ENCODE measurements around the gene INPP5K. TPM values are rescaled to one million over a fixed set of nuclear protein-coding genes. Genes with fewer than 3 reads are reported as not detected.

INPP5K gene
- total RNA-seq, 1 donor from 2014 or later = 73.7 TPM

DNA sequence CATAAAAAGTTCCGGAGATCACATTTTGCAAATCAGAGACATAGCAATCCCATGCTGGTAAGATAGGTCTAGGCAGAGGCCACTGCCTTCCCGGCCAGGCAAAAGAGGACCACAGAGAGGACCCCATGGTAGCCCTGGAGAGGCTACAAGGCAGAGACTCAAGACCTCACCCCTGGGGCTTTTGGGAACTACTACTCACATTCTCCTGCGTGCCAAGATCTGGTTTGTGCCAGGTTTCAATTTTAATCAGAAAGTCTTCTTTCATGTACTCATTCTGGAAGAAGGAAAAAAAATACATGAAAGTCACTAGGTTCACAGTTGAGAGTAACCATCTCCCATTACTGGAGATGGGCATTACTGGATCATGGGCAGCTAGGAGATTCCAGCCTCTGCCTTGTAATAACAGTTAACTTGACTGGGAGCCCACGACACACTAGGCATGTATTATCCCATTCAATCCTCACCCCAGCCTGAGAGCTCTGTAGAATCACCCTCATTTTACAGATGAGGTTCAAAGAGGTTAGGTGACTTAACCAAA, 25.0 kb upstream of the INPP5K start:
- H3K4me1 ChIP-seq = peaks cover 0 to 5% of the 10 kb centered on the region in 2 donors
- peaks cover 66 to 73% of the 10 kb centered on the region in 2 donors for H3K36me3 ChIP-seq
- intact Hi-C loops (cut with DNase I) = no loop called here

DNA sequence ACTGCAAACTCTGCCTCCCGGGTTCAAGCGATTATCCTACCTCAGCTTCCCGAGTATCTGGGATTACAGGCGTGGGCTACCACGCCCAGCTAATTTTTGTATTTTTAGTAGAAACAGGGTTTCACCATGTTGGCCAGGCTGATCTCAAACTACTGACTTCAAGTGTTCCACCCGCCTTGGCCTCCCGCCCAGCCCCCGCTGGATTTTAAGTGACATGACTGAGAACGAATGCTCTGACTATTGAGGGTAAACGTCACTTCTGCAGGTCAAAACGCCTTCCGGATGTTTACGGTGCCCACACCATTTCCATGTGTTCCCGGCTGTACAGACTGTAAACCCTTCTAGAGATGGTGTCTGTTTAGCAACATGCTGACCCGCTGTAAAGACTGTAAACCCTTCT, 23.4 kb upstream of the INPP5K start:
- Histone ChIP-seq H3K36me3 (peaks cover 72 to 75% of the 10 kb centered on the region in 2 donors), H3K27ac (no peak overlapping the region), H3K4me1 (no peaks in the 10 kb centered on the region), H3K4me3 (no peak overlapping the region), H3K27me3 (no peaks in the 10 kb centered on the region), H3K9me3 (no peaks in the 10 kb centered on the region)
- TF ChIP-seq, protein P1, sequence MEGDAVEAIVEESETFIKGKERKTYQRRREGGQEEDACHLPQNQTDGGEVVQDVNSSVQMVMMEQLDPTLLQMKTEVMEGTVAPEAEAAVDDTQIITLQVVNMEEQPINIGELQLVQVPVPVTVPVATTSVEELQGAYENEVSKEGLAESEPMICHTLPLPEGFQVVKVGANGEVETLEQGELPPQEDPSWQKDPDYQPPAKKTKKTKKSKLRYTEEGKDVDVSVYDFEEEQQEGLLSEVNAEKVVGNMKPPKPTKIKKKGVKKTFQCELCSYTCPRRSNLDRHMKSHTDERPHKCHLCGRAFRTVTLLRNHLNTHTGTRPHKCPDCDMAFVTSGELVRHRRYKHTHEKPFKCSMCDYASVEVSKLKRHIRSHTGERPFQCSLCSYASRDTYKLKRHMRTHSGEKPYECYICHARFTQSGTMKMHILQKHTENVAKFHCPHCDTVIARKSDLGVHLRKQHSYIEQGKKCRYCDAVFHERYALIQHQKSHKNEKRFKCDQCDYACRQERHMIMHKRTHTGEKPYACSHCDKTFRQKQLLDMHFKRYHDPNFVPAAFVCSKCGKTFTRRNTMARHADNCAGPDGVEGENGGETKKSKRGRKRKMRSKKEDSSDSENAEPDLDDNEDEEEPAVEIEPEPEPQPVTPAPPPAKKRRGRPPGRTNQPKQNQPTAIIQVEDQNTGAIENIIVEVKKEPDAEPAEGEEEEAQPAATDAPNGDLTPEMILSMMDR (IDR thresholded peaks at IDR 0.05) = no peak
- intact Hi-C loops (cut with DNase I) = no loop called here
- no peak for DNase-seq (ENCODE audit: low spot score in 2 of 2)

More for the DNA sequence above, 25.0 kb upstream of the INPP5K start:
- Histone ChIP-seq H3K27me3 (no peaks in the 10 kb centered on the region), H3K27ac (no peak overlapping the region), H3K9me3 (no peaks in the 10 kb centered on the region), H3K4me3 (no peak overlapping the region)
- TF ChIP-seq, protein P1 (IDR thresholded peaks at IDR 0.05) = no peak
- DNase-seq (ENCODE audit: low spot score in 2 of 2) = no peak

DNA sequence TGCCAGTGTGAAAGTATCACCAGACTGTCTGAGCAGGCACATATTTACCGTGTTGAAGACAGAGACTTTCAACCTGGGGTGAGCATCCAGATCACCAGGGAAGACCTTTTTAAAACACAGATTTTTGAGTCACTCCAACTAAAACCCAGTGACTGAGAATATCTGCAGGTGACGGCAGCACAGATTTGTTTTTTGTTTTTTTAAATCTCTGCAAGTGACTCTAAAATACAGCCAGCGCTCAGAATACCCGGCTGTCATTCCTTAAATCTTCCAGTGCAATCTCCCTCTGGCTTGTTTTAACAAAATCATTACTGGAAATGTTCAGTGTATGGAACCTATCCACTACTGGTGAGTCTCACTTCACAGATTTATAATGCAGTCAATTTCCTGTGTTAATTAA, 19.3 kb upstream of the INPP5K start:
- H3K4me1 ChIP-seq = no peaks in the 10 kb centered on the region
- H3K9me3 ChIP-seq = no peaks in the 10 kb centered on the region
- H3K36me3 ChIP-seq = peaks cover 80 to 92% of the 10 kb centered on the region in 2 donors
- intact Hi-C loops (cut with DNase I) = no loop called here
- H3K4me3 ChIP-seq = no peak overlapping the region
- DNase-seq (ENCODE audit: low spot score in 2 of 2) = no peak
- TF ChIP-seq, protein P1 (IDR thresholded peaks at IDR 0.05) = no peak
- H3K27ac ChIP-seq = no peak overlapping the region
- no peaks in the 10 kb centered on the region for H3K27me3 ChIP-seq

DNA sequence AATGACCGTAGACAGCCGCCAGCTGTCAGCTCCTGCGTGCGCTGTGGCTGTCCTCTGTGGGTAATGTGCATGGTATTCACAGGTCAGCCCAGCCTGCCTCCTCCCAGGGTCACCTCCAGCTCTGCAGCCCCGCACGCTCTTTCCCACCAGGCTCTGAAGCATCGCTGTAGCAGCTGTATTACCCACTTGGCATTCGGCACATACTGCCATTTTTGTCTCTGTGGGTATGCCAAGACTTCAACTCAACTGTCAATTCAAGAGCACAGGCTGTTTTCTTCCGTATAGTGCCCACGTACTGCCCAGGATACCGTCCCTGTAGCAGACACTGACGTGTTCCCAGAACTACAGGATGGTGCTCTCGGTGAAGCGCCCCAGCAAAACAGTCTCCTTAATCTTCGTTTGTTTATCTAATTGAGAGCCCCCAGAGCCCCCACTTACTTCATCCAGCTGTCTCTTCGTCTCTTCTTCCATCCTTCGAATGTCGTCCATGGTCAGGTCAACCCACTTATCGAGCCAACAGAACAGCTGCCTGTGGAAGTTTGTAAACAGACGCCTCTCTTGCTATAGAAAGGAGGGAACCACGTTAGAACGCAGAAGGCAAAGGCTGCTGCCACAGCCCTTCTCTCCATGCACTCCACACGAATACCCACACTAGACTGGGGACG, 17.4 kb upstream of the INPP5K start:
- intact Hi-C loops (cut with DNase I) = no loop called here
- no peak for DNase-seq (ENCODE audit: low spot score in 2 of 2)
- Histone ChIP-seq H3K27me3 (no peaks in the 10 kb centered on the region), H3K4me3 (no peak overlapping the region), H3K4me1 (no peaks in the 10 kb centered on the region), H3K27ac (no peak overlapping the region), H3K9me3 (no peaks in the 10 kb centered on the region), H3K36me3 (peaks cover 82 to 87% of the 10 kb centered on the region in 2 donors)
- TF ChIP-seq, protein P1 (IDR thresholded peaks at IDR 0.05) = no peak

DNA sequence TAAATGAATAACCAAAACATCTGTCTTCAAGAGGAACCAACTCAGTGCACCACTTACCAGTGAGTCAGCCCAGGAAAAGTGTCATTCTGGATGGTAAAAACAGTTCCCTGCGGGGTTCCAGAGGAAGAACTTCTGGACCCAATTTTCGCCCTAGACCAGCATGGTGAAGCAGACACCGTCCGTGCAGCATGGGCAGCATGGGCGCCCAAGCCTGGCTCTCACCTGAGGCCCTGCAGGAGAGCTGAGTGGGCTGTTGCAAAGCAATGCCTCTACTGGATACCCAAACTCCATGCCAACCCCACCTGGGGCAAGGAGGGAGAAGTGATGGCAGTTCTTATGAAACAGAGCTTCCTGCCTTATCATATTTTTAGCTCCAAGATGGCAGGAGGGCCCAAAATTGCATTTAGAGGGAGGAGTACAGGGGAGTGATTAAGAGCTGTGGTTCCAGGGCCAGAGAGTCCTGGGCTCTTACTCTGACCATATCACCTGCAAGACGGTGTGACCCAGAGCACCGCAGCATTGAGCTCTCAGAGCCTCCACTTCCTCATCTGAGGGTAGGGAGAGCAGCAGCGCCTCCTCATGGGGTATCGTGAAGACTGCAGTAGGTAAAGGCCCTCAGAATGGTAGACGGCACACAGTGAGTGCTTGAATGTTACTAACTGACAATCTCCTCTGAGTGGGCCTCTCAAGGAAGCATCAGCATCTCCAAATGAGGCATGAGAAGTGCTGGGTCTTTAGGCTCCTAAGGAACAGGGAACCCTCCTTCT, 16.6 kb upstream of the INPP5K start:
- peaks cover 75 to 79% of the 10 kb centered on the region in 2 donors for H3K36me3 ChIP-seq
- TF ChIP-seq, protein P1 (IDR thresholded peaks at IDR 0.05) = no peak
- no peak overlapping the region for H3K4me3 ChIP-seq
- no peak overlapping the region for H3K27ac ChIP-seq
- no peaks in the 10 kb centered on the region for H3K4me1 ChIP-seq
- H3K9me3 ChIP-seq = no peaks in the 10 kb centered on the region
- H3K27me3 ChIP-seq = no peaks in the 10 kb centered on the region
- DNase-seq (ENCODE audit: low spot score in 2 of 2) = no peak
- intact Hi-C loops (cut with DNase I) = no loop called here

Data from ascending aorta (tissue), 2 donors.